NCI-H146 (cell line): Measurements from ENCODE around the gene LRRC3C.

ENCODE experiments used
- DNase-seq: peaks from one replicate; lab custom pipeline; 2025; lab: John Stamatoyannopoulos, UW

LRRC3C gene

DNA sequence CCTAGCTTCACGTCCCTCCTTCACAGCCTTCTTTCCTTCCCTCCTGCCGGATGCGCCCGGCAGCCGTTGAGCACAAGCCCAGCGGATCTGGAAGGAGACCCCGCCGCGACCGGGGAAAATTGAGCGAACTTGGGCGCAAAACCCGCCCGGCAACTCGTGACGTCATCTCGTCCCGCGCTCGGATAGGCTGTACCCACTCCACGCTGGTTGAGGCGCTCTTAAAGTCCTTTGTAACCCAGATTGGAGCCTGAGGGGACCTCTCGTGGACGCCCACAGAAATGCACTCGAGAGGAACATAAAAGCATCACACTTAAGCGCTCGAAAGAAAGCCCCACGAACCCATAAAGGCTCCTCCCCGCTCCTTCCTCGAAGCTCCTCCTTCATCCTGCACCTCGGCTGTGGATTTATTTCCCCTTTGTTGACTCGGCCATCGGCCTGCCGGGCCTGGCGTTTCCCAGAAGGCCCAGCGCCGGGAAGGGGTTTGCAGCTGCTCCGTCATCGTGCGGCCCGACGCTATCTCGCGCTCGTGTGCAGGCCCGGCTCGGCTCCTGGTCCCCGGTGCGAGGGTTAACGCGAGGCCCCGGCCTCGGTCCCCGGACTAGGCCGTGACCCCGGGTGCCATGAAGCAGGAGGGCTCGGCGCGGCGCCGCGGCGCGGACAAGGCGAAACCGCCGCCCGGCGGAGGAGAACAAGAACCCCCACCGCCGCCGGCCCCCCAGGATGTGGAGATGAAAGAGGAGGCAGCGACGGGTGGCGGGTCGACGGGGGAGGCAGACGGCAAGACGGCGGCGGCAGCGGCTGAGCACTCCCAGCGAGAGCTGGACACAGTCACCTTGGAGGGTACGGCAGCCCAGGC lies 53.0 kb downstream of the LRRC3C start, which contains the start of gene PSMD3:
TSS of gene PSMD3 (plus strand) at position 457 of the 856 bp plus-strand sequence. CDS start at position 621, 164 bp downstream.
- peak; percentile 99 for DNase-seq

DNA sequence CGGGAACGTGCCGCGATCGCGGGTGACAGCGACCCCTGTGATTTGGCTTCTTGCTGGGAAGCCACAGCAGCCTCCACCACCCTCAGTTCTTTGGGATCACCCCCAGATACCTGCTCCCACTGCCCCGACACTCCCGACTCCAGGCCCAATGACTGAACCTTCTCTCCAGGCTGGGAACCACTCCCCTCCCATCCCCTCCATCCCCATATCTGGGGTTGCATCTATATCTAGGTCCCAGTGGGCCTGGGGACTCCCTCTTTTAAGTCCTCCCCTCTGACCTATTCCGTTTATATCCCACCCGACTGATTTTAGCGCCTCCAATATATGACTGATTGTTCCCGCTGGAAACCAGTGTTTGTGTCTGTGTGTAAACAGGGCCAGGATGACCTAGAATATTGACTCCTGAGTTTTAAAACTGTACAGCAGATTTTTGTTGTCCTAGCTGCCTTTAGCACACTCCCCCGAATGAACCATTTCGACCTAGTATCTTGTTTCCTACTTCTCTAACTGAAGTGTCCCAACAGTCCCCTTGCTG lies 53.7 kb downstream of the LRRC3C start:
- no peak for DNase-seq

DNA sequence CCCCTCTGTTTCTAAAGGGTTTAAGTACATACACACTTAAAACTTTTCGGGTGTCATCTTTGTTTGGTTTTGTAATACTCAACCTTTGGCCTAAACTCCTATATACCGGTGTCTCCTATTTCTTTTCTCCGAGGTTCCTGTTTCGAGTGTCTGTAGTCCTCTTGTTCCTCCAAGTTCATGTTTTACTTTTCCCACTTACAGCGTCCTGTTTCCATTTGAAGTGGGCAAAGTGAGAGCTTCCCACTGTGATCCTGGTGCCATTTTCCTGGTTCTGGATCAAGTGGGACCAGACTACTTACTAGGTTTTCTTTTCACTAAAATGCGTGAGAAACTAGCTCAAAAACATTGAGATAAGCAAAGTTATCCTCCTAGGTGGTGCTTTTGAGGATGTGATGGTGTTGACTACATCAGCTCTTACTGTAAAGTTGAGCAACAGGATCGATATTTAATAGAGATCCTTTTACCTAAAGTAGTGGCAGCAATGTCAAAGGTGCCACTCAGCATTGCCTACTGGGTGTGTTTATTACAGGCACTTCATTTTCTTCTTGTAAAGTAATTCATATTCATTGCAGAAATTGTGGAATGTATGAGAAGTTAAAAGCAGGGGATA lies 54.3 kb downstream of the LRRC3C start:
- no peak for DNase-seq

DNA sequence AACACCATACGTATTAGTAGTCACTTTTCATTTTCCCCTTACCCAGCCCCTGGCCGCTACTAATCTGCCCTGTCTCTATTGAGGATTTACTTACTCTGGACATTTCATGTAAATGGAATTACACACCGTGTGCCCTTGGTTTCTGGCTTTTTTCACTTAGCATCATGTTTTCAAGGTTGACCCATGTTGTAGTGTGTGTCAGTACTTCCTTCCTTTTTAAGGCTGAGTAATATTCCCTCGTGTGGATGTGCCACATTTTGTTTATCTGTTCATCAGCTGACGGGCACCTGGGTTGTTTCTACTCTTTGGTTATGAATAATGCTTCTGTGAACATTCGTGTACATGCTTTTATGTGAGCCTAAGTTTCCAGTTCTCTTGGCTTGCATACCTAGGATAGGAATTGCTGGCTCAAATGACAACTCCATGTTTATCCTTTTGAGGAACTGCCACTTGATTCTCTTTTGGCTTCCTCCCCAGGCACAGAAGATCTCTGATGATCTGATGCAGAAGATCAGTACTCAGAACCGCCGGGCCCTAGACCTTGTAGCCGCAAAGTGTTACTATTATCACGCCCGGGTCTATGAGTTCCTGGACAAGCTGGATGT lies 60.8 kb downstream of the LRRC3C start:
- DNase-seq, result no peak

DNA sequence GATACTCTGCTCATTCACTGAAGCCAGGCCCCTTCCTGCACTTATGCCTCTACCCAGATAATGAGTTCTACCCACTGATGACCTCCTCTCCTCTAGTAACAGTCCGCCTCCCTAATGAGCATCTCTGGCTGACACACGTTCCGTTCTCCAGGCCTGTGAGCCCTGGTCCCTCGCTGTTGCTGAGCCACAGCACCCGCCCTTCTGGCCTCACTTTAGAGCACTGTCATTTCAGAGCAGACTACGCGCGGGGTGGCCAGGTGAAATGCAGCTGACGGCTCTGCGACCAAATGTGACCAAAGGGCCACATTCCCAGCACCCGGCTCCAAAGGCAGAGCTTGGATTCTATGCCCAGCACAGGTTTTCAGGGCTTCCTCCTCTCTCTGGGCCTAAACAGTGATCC lies 66.9 kb downstream of the LRRC3C start:
- no peak for DNase-seq
